HUES48 (cell line): ENCODE results near the gene LMCD1.

Experiments
- H3K27ac ChIP-seq: one replicate; pipeline ENCODE4 v1.7.0; 2013; ENCODE audit warnings: low read depth, low read length, inconsistent platforms
- H3K27me3 ChIP-seq: 2 replicates; pipeline ENCODE4 v1.6.1; 2013; ENCODE audit warnings: mild to moderate bottlenecking, low read length; ENCODE audit not compliant: control insufficient read depth, insufficient read depth
- H3K36me3 ChIP-seq: 2 replicates; pipeline ENCODE4 v1.6.1; 2013; ENCODE audit warnings: low read length; ENCODE audit not compliant: control insufficient read depth, insufficient read depth
- H3K4me1 ChIP-seq: 2 replicates; pipeline ENCODE4 v1.6.1; 2013; ENCODE audit warnings: mild to moderate bottlenecking, low read length; ENCODE audit not compliant: control insufficient read depth, insufficient read depth
- H3K4me3 ChIP-seq: 2 replicates; pipeline ENCODE4 v1.5.1; 2013; ENCODE audit warnings: mild to moderate bottlenecking, low read depth, low read length
- H3K9ac ChIP-seq: 2 replicates; pipeline ENCODE4 v1.6.1; 2013; ENCODE audit warnings: mild to moderate bottlenecking, low read depth, low read length, moderate library complexity
- H3K9me3 ChIP-seq: 2 replicates; pipeline ENCODE4 v1.6.1; 2013; ENCODE audit warnings: low read length; ENCODE audit not compliant: control insufficient read depth, insufficient read depth

The LMCD1 gene

GRCh38 chr3:8622873-8623691 is 121.5 kb downstream of the LMCD1 start:
- Histone ChIP-seq H3K36me3 (no peaks in the 10 kb centered on the region), H3K4me3 (no peak overlapping the region), H3K27ac (no peak overlapping the region), H3K9me3 (no peaks in the 10 kb centered on the region), H3K4me1 (peaks cover 7% of the 10 kb centered on the region; the same call in 1 of the 2 replicates), H3K9ac (no peak overlapping the region), H3K27me3 (no peaks in the 10 kb centered on the region)

DNA sequence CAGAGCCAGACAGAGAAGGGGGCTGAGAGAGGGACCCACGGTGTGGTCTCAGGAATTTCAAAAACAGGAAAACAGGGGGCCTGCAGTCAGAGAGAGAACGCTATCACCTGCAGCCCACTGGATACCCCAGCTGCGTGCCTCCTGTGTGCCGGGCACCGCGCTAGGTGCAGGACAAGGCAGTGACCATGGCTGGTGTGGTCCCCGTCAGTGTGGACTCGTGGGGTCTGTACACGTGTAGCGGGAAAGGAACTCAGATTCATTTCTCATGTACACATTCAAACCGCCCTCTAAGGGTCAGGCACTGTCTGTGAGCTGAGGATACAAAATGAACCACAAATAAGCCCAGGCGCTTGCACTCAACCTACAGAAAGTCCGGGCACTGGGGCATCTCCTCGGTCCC is 122.1 kb downstream of the LMCD1 start:
- H3K27ac ChIP-seq = no peak overlapping the region

More for the DNA sequence above, 122.1 kb downstream of the LMCD1 start:
- H3K9ac ChIP-seq = no peak overlapping the region
- no peaks in the 10 kb centered on the region for H3K27me3 ChIP-seq
- H3K4me3 ChIP-seq = no peak overlapping the region
- no peaks in the 10 kb centered on the region for H3K36me3 ChIP-seq
- no peaks in the 10 kb centered on the region for H3K9me3 ChIP-seq
- H3K4me1 ChIP-seq = peaks cover 7% of the 10 kb centered on the region; the same call in 1 of the 2 replicates
